ENCODE results near the gene RPS6KA1.

Gene RPS6KA1

DNA sequence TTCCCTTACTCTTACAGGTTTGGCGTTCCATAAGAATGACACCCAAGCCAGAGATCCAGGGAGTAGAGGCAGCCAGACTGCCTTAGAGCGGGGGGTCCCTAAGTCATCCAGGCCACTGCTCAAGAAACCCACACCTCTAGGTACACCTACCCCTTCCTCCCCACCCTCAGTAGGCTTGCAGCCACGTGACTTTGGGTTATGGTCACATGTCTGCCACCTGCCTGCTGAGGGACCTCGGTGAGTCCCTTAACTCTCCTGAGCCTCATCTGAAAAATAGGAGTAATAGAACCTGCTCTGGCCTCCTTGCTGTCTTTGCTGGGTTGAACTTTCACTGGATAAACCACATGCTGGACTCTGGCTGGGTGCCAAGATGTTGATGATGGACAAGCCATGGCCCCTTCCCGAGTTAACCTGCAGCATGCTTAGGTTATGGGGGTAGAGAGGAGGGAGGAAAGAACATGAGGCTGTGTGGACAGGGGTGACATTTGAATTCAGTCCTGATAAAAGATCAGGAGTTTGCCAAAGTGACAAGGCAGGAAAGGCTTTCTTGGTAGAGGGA is 4.5 kb downstream of the RPS6KA1 start:
- DNase-seq (ENCODE audit: low read depth): no peak

DNA sequence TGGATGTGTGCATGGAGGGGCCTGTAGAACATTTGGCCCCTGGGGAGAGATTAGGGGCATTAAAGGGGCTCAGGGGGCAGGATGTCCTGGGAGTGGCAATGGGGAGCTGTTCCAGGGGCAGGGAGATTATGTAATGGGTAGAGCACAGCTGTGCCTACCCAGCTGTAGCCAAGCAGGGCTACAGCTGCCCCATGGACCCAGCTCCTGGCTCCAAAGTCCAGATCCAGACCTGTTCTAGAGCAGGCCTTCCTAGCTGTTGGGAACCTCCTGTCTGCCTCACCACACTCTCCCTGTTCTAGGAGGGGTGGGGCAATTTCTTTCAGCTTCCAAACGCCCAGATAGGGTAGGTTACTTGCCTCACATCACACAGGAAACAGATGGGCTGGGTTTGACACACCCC is 5.6 kb downstream of the RPS6KA1 start:
- DNase-seq (ENCODE audit: low read depth): no peak

DNA sequence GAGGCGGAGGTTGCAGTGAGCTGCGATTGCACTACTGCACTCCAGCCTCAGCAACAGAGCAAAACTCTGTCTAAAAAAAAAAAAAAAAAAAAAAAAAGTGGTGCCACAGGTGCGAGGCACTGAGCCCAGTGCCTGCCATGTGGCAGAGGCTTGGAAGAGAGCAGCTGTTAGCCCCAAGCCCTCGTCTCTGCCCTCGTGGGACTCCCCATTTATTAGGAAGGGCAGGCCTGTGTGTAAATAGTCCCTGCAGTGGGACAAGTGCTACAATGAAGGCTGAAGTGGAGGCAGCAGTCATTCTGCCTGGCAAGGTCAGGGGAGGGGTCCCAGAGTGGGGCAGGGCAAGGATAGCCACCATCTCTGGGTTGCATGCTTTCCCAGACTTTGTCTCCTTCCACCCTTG is 6.5 kb downstream of the RPS6KA1 start:
- DNase-seq (ENCODE audit: low read depth): no peak

DNA sequence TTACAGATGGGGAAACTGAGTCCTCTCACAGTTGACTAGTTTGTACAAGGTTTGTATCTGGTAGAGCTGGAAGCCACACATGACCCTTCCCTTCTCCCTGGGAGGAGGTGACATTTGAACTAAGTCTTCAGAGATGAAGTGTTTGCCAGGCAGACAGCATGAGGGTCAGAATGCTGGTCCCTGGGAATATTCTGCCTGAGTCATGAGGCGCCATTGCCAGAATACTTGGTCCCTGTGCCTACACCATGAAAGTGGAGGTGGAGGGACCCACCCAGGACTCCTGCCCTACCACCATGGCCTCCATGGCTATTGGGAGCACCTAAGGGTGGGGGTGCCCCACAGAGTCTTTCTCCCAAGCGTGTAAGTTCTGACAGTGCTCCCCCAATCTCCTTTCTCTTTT is 7.0 kb downstream of the RPS6KA1 start:
- DNase-seq (ENCODE audit: low read depth): no peak

DNA sequence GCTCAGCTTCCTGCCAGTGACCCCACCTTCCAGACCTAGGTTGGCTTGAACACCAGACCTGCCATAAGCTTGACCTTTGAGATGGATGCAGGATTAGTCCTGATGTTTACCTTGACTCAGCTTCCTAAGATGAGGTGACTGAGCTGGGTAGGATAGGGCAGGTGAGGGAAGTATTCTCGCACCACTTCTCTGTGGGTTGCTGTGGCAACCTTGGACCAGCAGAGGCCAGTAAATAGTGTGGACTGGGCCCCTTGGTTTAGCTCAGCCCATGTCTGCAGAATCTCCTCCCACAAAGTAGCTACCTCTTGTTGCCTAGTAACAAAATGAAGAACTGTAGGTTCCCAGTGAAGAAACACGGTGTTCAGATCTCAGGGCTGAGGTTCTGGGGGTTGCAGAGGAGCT is 8.4 kb downstream of the RPS6KA1 start:
- no peak for DNase-seq (ENCODE audit: low read depth)

DNA sequence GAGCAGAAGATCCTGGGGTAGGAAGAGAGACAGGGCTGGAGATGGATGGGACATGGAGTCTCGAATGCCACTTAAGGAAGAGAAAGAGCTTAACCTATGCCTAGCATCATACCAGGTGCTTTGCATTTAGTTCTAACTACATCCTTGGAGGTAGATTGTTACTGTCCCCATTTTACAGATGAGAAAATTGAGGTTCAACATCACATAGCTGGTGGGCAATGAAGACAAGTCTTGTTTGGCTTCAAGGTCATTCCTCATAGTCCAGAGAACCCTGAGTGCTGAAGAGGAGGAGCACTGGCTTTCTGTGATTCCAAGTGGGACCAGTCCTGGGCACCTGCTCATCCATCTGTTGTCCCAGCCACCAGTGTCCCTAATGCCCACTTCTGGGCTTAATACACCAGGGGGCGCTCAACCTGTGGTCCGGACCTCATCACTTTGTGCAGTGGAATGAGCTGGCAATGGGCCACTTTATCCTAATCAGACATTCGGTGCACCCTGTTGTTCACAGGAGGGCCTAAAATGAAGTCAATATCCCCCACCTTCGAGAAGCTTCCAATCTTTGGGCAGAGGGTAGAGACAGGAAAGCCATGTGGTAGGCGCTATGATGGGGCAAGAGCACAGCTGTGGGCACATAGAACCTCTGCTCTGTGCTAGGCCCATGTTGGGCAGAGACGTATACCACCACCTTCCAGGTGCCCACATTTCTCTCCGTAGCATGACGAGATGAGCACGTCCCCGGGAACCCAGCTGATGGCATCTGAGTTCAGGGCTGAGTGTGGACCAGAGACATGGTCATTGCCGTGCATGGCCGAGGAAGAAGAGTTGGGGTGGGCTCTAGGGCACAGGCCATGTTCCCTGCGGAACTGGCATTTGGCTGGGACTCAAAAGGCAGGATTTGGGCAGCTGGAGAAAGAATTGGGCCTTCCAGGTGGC is 9.2 kb downstream of the RPS6KA1 start:
- DNase-seq (ENCODE audit: low read depth): peak; percentile 33

DNA sequence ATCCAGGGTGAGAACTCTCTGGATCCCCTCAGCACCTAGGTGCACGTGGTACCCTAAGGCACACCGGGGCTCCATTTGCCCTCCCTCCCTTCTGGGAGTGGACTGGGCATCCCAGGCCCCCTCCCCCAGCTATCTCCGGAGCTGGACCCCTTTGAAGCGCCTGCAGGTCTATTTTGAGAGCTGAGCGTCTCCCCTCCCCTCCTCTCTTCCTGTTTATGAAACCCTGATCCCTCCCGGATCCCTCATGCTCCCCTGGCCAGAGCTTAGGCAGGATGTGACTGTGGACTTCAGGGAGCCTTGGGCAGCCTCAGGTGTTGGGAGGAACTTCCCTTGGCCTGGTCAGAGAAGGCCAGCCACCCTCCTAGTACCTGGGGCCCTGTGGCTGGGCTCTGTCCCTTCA is 10.2 kb downstream of the RPS6KA1 start:
- no peak for DNase-seq (ENCODE audit: low read depth)

DNA sequence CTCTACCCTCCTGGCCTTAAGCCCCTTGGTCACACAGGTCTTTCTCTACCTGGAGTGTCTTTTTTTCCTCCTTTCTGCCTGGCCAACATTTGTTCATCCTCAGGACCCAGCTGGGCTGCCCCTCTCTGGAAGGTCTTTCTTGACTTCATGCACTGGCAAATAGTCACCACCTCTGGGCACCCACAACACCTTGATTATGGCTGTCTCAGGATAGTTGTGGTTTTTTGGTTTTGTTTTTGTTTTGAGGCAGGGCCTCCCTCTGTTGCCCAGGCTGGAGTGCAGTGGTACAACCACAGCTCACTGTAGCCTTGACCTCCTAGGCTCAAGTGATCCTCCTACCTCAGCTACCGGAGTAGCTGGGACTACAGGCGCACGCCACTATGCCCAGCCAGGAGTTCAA is 10.8 kb downstream of the RPS6KA1 start:
- no peak for DNase-seq (ENCODE audit: low read depth)

DNA sequence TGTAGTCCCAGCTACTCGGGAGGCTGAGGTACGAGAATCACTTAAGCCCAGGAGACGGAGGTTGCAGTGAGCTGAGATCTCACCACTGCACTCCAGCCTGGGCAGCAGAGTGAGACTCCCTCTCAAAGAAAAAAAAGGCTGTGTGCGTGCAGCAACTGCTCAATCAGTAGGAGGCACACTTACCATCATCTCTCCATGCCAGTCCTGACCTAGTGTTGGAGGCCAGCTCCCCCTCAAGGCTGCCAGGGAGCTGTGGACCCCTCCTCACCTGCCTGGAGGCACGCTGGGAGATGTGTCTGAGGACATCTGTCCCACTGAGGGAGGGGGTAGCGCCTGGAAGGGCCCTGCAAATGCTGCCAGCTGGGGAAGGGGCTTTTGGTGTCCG is 11.9 kb downstream of the RPS6KA1 start:
- no peak for DNase-seq (ENCODE audit: low read depth)

DNA sequence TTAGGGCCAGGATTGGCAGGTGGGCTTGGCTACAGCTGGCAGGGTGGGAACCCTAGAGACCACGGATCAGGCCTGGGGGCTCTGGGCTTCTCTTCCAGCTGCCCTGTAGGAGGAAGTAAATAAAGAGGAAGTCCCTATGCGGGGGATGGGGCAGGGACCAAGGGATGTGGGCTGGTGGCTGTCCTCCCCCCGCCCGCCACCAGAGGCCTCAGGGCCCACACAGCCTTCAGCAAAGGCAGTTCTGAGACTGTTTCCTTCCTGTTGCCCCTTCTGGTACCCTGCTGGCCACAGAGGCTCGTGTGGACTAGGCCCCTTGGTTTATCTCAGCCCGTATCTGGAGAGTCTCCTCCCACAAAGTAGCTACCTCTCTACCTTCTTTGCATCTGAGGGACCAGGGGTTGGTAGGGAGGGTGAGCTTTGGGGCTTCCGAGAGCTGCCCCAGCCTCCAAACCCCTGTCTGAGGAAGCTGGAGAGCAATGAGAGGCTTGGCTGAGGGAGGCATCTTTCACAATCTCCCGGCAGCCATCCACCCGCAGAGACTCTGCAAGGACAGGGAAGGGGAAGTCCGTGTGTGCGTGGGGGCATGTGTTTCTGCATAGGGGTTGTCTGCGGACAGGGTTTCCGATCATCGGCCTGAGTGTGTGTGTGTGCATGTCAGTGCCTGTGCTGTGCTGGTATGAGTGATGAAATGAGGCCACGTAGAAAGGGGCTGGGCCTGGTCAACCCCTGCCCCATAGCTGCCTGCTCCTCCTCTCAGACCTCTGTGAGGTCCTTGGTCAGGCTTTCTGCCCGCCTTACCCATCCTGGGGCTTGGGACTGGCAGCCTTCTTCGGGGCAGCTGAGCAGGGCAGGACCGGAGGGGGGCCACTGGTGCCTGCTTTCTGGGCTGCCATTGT is 12.5 kb downstream of the RPS6KA1 start:
- DNase-seq (ENCODE audit: low read depth): peak; percentile 70

DNA sequence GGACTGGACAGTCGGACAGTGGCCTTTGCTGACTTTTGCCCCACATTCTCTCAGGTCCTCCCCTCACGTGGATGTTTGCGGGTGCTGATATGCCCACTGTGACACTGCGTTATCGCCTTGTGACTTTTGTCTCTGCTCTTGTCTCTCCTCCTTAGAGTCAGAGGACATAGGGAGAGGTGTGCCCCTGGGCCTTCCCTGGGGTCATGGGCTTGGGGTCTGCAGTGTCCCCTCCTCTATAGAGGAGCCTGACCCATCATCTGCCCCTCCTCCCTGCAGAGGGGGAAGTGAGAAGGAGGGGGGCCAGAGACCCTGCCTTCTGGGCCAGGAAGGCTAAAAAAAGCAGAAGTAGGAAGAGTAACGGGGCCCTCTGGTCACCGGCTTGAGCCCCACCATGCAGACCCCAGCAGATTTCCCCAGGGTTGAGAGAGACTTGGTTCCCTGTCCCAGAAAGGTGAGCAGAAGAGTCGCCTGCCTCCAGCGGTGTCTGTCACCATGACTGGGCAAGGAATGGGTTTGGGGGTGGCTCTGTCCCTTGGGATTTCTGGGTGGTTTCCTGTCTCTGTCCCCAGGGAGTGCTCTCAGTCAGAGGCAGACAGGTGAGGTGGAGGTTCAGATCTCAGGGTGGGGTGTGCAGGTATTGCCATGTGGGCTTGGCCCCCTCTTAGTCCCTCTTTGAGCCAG is 13.3 kb downstream of the RPS6KA1 start:
- no peak for DNase-seq (ENCODE audit: low read depth)

DNA sequence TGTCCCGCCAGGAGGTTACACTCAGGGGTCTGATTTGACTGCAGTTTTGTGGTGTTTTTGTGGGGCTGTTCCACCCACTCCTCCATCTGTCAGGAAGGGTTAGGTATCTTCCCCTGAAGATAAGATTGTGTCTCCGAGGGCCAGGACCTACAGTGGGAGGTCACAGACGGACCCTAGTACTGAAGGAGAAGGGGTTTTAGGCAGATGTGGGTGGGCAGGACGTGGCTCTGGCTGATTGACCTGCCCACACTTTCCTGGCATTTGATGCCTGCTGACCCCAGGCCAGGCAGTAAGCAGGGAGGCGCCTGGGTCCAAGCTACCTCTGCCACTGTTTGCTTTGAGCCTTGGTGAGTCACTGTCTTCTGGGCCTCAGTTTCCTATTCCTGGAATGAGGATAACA is 13.9 kb downstream of the RPS6KA1 start:
- no peak for DNase-seq (ENCODE audit: low read depth)

DNA sequence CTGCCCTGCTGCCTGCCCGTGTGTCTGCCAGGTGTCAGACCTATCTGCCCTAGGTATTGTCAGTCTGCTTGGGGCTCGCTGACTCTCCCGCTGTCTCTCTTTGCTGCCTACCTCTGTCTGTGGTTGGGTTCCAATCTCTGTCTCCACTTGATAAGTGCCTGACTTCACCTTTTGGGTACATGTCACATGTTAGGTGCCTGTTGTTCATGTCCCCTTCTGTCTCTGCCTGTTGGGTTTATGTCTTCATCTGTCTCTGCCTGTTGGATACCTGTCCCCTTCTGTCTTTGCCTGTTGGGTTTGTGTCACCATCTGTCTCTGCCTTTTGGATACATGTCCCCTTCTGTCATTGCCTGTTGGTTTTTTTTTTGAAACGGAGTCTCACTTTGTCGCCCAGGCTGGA is 14.6 kb downstream of the RPS6KA1 start:
- no peak for DNase-seq (ENCODE audit: low read depth)

DNA sequence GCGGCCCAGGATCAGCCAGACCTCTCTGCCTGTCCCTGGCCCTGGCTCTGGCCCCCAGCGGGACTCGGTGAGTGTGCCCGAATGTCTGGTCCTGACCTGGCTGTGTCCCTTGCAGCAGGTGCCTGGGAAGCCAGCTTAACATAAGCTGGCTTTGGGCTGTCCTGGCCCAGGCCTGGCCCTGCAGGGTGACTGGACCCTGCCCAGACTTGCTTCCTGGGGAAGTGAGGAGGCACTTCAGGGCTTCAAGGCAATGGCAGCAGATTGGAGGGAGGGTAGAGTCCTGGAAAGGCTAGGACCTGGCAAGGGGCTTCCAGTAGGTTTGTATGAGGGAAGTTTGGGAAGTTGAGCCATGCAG is 16.4 kb downstream of the RPS6KA1 start:
- DNase-seq (ENCODE audit: low read depth): no peak

DNA sequence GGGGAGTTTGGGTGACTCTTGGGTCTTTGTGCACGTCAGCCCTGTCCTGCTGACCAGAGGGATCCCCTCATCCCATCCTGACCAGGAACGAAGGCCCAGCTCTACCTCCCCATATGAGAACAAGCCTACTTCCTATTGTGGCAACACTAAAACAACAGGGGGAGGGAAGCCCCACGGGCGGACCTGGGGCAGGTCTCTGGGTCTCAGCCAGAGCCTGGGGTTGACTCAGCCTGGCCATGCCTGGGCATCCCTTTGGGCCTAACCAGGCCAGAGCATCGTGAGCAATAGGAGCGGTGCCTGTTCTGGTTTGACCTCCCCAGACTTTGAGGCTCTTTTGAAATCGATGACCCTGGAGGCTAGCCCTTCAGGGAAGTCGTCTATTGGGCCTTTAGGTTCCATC is 16.8 kb downstream of the RPS6KA1 start:
- DNase-seq (ENCODE audit: low read depth): no peak

DNA sequence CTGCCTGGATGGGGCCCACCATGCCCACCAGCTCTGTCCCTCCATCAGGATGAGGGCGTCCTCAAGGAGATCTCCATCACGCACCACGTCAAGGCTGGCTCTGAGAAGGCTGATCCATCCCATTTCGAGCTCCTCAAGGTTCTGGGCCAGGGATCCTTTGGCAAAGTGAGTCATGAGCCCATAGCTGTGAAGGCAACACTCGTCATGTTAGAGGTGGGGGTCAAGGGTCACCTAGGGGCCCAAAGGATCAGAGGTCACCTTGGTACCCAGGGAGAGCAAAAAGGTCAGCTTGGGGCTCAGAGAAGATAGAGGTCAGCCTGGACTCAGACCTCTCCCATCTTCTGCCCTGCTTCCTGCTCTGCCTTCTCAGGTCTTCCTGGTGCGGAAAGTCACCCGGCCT is 17.3 kb downstream of the RPS6KA1 start:
- DNase-seq (ENCODE audit: low read depth): no peak

DNA sequence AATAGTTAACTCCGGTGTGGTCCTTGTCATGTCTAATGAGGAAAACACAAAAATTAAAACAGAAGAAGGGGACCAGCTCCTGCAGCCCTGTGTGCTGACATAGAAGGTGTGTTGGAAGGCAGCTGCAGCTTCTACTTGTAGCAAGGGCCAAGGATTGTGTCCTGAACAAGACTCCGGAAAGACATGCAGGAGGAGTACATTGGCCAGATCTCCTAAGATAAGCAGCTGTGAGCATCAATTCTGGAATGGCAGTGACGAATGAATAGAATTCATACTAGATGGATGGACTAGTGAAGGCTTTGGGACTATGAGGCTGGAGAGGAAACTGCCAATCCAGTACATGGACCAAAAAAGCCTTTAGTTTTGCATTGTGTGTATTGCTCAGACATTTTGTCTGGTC is 19.3 kb downstream of the RPS6KA1 start:
- DNase-seq (ENCODE audit: low read depth): no peak

DNA sequence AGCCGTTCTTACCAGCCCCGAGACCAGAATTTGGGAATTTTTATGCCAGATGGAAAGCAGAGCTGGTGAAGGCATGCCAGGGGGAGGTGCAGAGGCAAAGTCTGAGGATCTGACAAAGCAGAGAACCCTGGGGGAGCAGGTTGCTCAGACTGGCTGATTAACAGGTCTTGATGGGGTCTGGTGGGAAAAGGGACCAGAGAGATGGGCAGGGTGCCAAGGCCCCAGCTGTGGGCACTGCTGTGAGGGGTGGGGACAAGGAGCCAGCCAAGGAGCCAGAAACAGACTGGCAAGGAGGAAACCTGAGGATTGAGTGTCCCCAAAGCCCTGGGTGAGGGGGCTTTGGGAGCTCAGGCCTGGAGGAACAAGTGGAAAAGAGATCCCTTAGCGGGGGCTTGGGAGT is 21.4 kb downstream of the RPS6KA1 start:
- no peak for DNase-seq (ENCODE audit: low read depth)

DNA sequence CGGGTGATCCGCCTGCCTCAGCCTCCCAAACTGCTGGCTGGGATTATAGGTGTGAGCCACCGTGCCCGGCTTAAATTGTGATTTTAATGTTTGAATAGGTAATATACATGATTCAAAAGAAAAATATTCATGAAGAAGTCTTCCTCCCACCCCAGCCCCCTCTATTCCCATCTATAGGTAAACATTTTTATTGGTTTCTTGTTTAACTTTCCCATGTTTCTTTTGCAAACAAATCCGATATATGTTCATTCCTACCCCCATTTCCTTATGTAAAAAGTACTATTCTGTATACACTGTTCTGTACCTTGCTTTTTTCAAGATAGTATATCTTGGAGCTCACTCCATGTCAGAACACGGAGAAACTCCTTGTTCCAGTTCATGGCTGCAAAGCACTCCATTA is 23.2 kb downstream of the RPS6KA1 start:
- no peak for DNase-seq (ENCODE audit: low read depth)

DNA sequence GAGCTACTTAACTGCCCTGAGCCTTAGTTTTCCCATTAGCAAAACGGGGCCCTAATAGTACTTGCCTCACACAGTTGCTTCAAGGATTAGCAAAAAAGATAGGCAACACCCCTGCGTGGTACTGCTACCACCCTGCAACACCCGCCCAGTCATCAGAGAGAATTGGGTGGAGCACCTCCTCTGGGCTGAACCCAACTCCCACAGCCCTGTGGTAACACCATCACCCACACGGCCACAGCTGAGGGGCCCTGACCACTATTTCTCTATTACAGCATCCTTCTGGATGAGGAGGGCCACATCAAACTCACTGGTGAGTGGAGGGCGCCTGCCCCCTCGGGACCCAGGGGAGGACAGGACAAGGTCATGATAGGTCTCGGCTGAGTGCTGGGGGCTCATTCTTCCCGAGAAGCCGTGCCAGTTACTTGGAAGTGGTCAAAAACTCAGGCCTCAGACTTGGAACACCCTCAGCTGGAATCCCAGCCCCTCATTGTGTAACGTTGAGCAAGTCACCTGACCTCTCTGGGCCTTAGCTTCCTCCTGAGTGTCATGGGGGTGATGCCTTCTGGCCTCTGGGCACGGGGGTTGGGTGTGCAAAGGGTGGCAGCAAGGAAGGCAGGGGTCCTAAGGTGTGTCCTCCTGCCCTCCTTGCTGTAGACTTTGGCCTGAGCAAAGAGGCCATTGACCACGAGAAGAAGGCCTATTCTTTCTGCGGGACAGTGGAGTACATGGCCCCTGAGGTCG is 24.6 kb downstream of the RPS6KA1 start:
- no peak for DNase-seq (ENCODE audit: low read depth)

DNA sequence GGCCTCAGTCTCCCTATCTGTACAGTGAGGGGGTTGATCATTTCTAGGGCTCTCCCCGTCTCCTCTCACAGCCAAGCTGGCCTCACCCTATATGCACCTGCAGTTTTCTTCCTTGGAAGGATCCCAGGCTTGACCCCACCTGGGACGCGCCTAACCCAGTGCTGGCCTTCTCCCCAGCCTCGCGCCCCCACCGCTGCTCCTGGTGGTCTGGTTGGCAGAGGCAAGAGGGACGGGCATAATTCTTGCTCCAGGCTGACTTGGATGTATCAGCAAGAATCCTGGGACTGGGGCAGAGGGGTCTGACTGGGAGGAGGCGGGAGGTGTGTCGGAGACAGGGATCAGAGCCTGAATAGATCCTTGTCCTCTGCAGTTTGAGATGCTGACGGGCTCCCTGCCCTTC is 25.2 kb downstream of the RPS6KA1 start:
- no peak for DNase-seq (ENCODE audit: low read depth)

DNA sequence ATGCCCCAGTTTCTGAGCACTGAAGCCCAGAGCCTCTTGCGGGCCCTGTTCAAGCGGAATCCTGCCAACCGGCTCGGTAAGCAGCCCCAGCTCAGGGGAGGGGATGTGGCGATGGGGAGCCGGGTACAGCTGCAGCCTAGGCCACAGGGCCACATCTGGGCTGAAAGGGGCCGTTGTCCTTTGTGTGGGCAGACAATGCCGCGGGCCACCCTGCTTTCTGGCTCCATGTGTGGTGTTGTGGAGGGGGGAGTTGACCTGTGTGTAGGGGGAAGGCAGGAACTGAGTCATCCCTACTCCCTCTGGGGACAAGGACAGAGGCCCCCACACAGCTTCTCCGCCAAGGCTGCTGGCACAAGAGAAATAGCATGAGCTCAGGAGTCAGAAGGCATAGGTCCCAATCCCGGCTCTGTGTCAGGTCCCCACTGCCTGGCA is 26.0 kb downstream of the RPS6KA1 start:
- no peak for DNase-seq (ENCODE audit: low read depth)
